ENCODE measurements around the gene RHBDF2.

The RHBDF2 gene

GRCh38 chr17:76484228-76484725 lies 16.9 kb downstream of the RHBDF2 start:
- no peak for DNase-seq

- peak in 21 of 56 donors; percentile 18 to 68 (median 40) for DNase-seq
Measured at GRCh38 chr17:76481071-76481655, 20.1 kb downstream of the RHBDF2 start.

GRCh38 chr17:76480632-76481031 lies 20.6 kb downstream of the RHBDF2 start:
- DNase-seq, result peak in 9 of 56 donors; percentile 23 to 58 (median 33)

GRCh38 chr17:76479515-76480060 lies 21.6 kb downstream of the RHBDF2 start:
- no peak for DNase-seq

GRCh38 chr17:76478730-76479514 lies 22.3 kb downstream of the RHBDF2 start:
- no peak for DNase-seq

GRCh38 chr17:76478097-76478496 lies 23.1 kb downstream of the RHBDF2 start:
- DNase-seq, result no peak

GRCh38 chr17:76477576-76477975 lies 23.6 kb downstream of the RHBDF2 start:
- DNase-seq, result no peak

- no peak for DNase-seq
Measured at GRCh38 chr17:76476736-76477135, 24.5 kb downstream of the RHBDF2 start.

GRCh38 chr17:76475302-76475701 lies 25.9 kb downstream of the RHBDF2 start:
- DNase-seq, result no peak

- no peak for DNase-seq
Measured at GRCh38 chr17:76474894-76475293, 26.3 kb downstream of the RHBDF2 start.

- DNase-seq, result no peak
Measured at GRCh38 chr17:76474238-76474637, 27.0 kb downstream of the RHBDF2 start.

GRCh38 chr17:76473541-76473985 lies 27.7 kb downstream of the RHBDF2 start:
- DNase-seq, result no peak

- DNase-seq, result no peak
Measured at GRCh38 chr17:76472726-76473125, 28.5 kb downstream of the RHBDF2 start.

- DNase-seq, result no peak
Measured at GRCh38 chr17:76472258-76472645, 29.0 kb downstream of the RHBDF2 start.

- no peak for DNase-seq
Measured at GRCh38 chr17:76471498-76472257, 29.5 kb downstream of the RHBDF2 start.

GRCh38 chr17:76469991-76470739 lies 31.1 kb downstream of the RHBDF2 start:
- DNase-seq, result no peak

- no peak for DNase-seq
Measured at GRCh38 chr17:76469076-76469990, 31.9 kb downstream of the RHBDF2 start.

GRCh38 chr17:76468634-76469010 lies 32.6 kb downstream of the RHBDF2 start:
- DNase-seq, result no peak

GRCh38 chr17:76467809-76468633 lies 33.2 kb downstream of the RHBDF2 start:
- DNase-seq, result no peak
